GM12878 (cell line): ENCODE measurements around the gene CTSE. TPM values are rescaled to one million over a fixed set of nuclear protein-coding genes. Genes with fewer than 3 reads are reported as not detected.

ENCODE experiments used
- ATAC-seq: fragments of 200-7000 bp; cut with Tn5 transposase; 3 replicates; pipeline ENCODE4 v1.9.1; 2020; ENCODE audit warnings: mild to moderate bottlenecking, moderate library complexity
- BruUV-seq: library from RNA; stranded (reverse); fragments of 400-500 nt; replicated peaks from 2 replicates; lab custom pipeline; 2021; lab: Mats Ljungman, UMichigan
- CTCF ChIA-PET: fragments of 300-600 bp; sonication (Branson Sonifier 250); formaldehyde crosslinking; extraction: SDS; loops from one replicate; lab custom pipeline; 2021; ENCODE audit warnings: inconsistent platforms; lab: Yijun Ruan, JAX
- POLR2A ChIA-PET: fragments of 350-600 bp; formaldehyde crosslinking; extraction: SDS; loops from one replicate; lab custom pipeline; 2021; ENCODE audit warnings: inconsistent platforms; lab: Charles Lee
- RAD21 ChIA-PET: fragments of 300-600 bp; sonication (Branson Sonifier 250); formaldehyde crosslinking; loops from one replicate; lab custom pipeline; 2023; ENCODE audit warnings: antibody characterized with exemption; ENCODE audit not compliant: unreplicated experiment; lab: Charles Lee
- SMC1A ChIA-PET: fragments of 300-600 bp; sonication (Branson Sonifier 250); formaldehyde crosslinking; loops from one replicate; lab custom pipeline; 2023; ENCODE audit not compliant: unreplicated experiment, uncharacterized antibody; lab: Charles Lee
- DNase-seq: peaks from one replicate; pipeline ENCODE4 v3.0.0-alpha.2; 2011; ENCODE audit warnings: low read depth, low spot score
- FAIRE-seq: peaks from 3 replicates; lab custom pipeline; 2011; peaks lifted over from hg19 to GRCh38; lab: Jason Lieb, UNC
- H2AFZ ChIP-seq: 2 replicates; pipeline ENCODE4 v1.6.0; 2011; ENCODE audit warnings: low read depth, low read length, control low read depth; ENCODE audit not compliant: control insufficient read depth
- H3K27ac ChIP-seq: 2 replicates; pipeline ENCODE4 v1.5.1; 2011; ENCODE audit warnings: control low read depth; ENCODE audit not compliant: control insufficient read depth, insufficient read depth
- H3K27me3 ChIP-seq, 2 experiments: replicated peaks in 1 of 2; 2 replicates each; pipeline versions ENCODE4 v1.6.0 to v1.6.1; 2011; ENCODE audit warnings: low read length in 1 of 2; ENCODE audit not compliant: control insufficient read depth in 2 of 2, insufficient read depth in 2 of 2
- H3K36me3 ChIP-seq, 2 experiments: 2 replicates each; pipeline ENCODE4 v1.5.1; 2011; ENCODE audit warnings: low read length in 1 of 2; ENCODE audit not compliant: control insufficient read depth in 2 of 2, insufficient read depth in 2 of 2
- H3K4me1 ChIP-seq: 2 replicates; pipeline ENCODE4 v1.6.1; 2011; ENCODE audit warnings: mild to moderate bottlenecking, low read length, moderate library complexity, mixed read lengths; ENCODE audit not compliant: control insufficient read depth, insufficient read depth
- H3K4me2 ChIP-seq: 2 replicates; pipeline ENCODE4 v1.6.0; 2011; ENCODE audit warnings: control low read depth; ENCODE audit not compliant: control insufficient read depth, insufficient read depth
- H3K4me3 ChIP-seq: fragments of 200-600 bp; sonication (generic); 2 replicates; pipeline ENCODE4 v1.5.1; 2016
- H3K79me2 ChIP-seq: 2 replicates; pipeline ENCODE4 v1.6.0; 2011; ENCODE audit warnings: low read length; ENCODE audit not compliant: control insufficient read depth, insufficient read depth
- H3K9ac ChIP-seq: 2 replicates; pipeline ENCODE4 v1.8.0; 2011; ENCODE audit warnings: low read length, control low read depth, mixed read lengths; ENCODE audit not compliant: control insufficient read depth, insufficient read depth
- H3K9me3 ChIP-seq: replicated peaks from 3 replicates; pipeline ENCODE4 v1.5.1; 2011; ENCODE audit warnings: mild to moderate bottlenecking, low read length; ENCODE audit not compliant: control insufficient read depth, insufficient read depth
- H4K20me1 ChIP-seq: 2 replicates; pipeline ENCODE4 v1.6.0; 2011; ENCODE audit not compliant: control insufficient read depth, insufficient read depth
- ASH2L ChIP-seq: fragments of 300-600, 200-600 bp; sonication (generic); IDR thresholded peaks from 2 replicates; pipeline ENCODE4 v1.6.1; 2017; ENCODE audit warnings: low read depth, mild to moderate bottlenecking, borderline replicate concordance
- ATF7 ChIP-seq: fragments of 450-650 bp; IDR thresholded peaks from 2 replicates; pipeline ENCODE4 v1.6.1; 2016; ENCODE audit warnings: low read depth, mild to moderate bottlenecking
- NR2C1 ChIP-seq: fragments of 450-650 bp; IDR thresholded peaks from 2 replicates; pipeline ENCODE4 v1.6.1; 2017; ENCODE audit warnings: antibody characterized with exemption, mild to moderate bottlenecking, moderate library complexity
- WGBS: methylation state at CpG from one replicate; pipeline ENCODE4 v1.1.6; 2016; ENCODE audit warnings: low lambda C conversion rate; ENCODE audit not compliant: insufficient replicate concordance, insufficient coverage; ENCODE audit errors: missing lambda C conversion rate; 5-methylcytosine and 5-hydroxymethylcytosine counted together
- in situ Hi-C: fragments of 300-500 bp; cut with MboI; formaldehyde crosslinking; loops from 9 replicates; pipeline ENCODE4 v1.14.3; 2018; ENCODE audit warnings: mixed read lengths
- intact Hi-C: fragments of 100-400 bp; cut with micrococcal nuclease; formaldehyde crosslinking; loops from one replicate; pipeline ENCODE4 v1.14.2; 2022; ENCODE audit not compliant: unreplicated experiment
- polyA plus RNA-seq, 11 experiments: library from polyadenylated mRNA; depleted of rRNA in 4 of 11; unstranded in 6 of 11; stranded (reverse) in 5 of 11; fragments of >200 nt; fragmentation: Nextera tagmentation in 4 of 11; fragmentation: Illumina TruSeq in 1 of 11; extraction: Ambion mirVana in 4 of 11; extraction: Trizol in 1 of 11; gene quantifications; 1 replicate in 1 of 11; 2 replicates in 10 of 11; pipeline versions ENCODE4 v1.2.1 to v1.2.3, GENCODE V29; 2011 to 2016; ENCODE audit warnings: inconsistent platforms in 2 of 11, missing spikeins in 2 of 11, low read depth in 1 of 11
- total RNA-seq, 4 experiments: library from RNA; depleted of rRNA in 3 of 4; stranded (reverse); fragments of >200 nt in 3 of 4; fragmentation: Illumina TruSeq in 1 of 4; extraction: Trizol in 1 of 4; gene quantifications; 2 replicates each; pipeline versions ENCODE4 v1.2.1 to v1.2.3, GENCODE V29; 2013 to 2021
- TF ChIP-seq, protein P1 (sequence below): fragments of 450-650 bp; IDR thresholded peaks from 2 replicates; pipeline ENCODE4 v1.6.1; 2017; ENCODE audit warnings: mild to moderate bottlenecking, moderate library complexity

The CTSE gene
- total and polyA plus RNA-seq, 10 of the 15 experiments (the other 5 are each of a cell fraction or from before 2014, with no cell fraction given) = 0.26 TPM; not detected in 9

DNA sequence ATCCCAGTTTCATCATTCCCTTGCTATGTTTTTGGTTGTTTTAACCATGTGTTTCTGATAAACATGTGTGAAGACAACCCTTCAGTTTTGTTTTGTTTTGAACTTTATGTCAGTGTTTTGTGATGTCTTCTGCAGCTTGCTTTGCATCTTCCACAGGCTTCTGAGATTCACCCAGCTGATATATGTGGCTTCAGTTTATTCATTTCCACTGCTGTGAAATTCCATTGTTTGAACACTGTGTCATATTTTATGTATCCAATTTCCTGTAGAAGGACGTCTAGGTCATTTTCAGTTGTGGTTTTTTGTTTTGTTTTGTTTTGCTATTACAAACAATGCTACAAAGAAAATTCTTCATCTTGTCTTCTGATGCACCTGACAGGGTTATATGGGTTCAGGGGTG lies 53.2 kb downstream of the CTSE start:
- H2AFZ ChIP-seq = no peak overlapping the region
- H3K4me3 ChIP-seq = no peak overlapping the region
- TF ChIP-seq ATF7 (no peak), NR2C1 (no peak), ASH2L (no peak)
- TF ChIP-seq, protein P1, sequence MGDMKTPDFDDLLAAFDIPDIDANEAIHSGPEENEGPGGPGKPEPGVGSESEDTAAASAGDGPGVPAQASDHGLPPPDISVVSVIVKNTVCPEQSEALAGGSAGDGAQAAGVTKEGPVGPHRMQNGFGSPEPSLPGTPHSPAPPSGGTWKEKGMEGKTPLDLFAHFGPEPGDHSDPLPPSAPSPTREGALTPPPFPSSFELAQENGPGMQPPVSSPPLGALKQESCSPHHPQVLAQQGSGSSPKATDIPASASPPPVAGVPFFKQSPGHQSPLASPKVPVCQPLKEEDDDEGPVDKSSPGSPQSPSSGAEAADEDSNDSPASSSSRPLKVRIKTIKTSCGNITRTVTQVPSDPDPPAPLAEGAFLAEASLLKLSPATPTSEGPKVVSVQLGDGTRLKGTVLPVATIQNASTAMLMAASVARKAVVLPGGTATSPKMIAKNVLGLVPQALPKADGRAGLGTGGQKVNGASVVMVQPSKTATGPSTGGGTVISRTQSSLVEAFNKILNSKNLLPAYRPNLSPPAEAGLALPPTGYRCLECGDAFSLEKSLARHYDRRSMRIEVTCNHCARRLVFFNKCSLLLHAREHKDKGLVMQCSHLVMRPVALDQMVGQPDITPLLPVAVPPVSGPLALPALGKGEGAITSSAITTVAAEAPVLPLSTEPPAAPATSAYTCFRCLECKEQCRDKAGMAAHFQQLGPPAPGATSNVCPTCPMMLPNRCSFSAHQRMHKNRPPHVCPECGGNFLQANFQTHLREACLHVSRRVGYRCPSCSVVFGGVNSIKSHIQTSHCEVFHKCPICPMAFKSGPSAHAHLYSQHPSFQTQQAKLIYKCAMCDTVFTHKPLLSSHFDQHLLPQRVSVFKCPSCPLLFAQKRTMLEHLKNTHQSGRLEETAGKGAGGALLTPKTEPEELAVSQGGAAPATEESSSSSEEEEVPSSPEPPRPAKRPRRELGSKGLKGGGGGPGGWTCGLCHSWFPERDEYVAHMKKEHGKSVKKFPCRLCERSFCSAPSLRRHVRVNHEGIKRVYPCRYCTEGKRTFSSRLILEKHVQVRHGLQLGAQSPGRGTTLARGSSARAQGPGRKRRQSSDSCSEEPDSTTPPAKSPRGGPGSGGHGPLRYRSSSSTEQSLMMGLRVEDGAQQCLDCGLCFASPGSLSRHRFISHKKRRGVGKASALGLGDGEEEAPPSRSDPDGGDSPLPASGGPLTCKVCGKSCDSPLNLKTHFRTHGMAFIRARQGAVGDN = no peak
- H3K36me3 ChIP-seq = no peaks in the 10 kb centered on the region
- H3K4me2 ChIP-seq = no peak overlapping the region
- H3K27ac ChIP-seq = no peak overlapping the region
- intact Hi-C loops (no loop called here), in situ Hi-C loops (no loop called here)
- WGBS = 0% methylated on average over 1 of the region's 1 CpG
- H3K79me2 ChIP-seq = no peaks in the 10 kb centered on the region
- no peak overlapping the region for H3K9ac ChIP-seq
- ChIA-PET CTCF (interaction anchor here (1.0 to 3.0 kb wide), 5 partner anchors 9 to 312 kb away, joined by 4 to 13 read pairs (median 9); no protein-coding TSS in a partner anchor), POLR2A (no interaction called here), RAD21 (interaction anchor here (1.0 to 2.4 kb wide), 2 partner anchors 51 to 312 kb away, joined by 3 to 6 read pairs; no protein-coding TSS in a partner anchor), SMC1A (interaction anchor here (0.8 to 2.7 kb wide), 5 partner anchors 12 to 312 kb away, joined by 3 to 11 read pairs (median 3); no protein-coding TSS in a partner anchor)
- BruUV-seq = no TSS peak
- DNase-seq = no peak
- H4K20me1 ChIP-seq = no peaks in the 10 kb centered on the region
- no peak for ATAC-seq
- no peaks in the 10 kb centered on the region for H3K9me3 ChIP-seq
- H3K27me3 ChIP-seq = no peaks in the 10 kb centered on the region; a peak in 1 of 4 replicates
- no peak for FAIRE-seq
- no peaks in the 10 kb centered on the region for H3K4me1 ChIP-seq
